ENCODE measurements around the gene LHX1.

- TF ChIP-seq, protein P1, sequence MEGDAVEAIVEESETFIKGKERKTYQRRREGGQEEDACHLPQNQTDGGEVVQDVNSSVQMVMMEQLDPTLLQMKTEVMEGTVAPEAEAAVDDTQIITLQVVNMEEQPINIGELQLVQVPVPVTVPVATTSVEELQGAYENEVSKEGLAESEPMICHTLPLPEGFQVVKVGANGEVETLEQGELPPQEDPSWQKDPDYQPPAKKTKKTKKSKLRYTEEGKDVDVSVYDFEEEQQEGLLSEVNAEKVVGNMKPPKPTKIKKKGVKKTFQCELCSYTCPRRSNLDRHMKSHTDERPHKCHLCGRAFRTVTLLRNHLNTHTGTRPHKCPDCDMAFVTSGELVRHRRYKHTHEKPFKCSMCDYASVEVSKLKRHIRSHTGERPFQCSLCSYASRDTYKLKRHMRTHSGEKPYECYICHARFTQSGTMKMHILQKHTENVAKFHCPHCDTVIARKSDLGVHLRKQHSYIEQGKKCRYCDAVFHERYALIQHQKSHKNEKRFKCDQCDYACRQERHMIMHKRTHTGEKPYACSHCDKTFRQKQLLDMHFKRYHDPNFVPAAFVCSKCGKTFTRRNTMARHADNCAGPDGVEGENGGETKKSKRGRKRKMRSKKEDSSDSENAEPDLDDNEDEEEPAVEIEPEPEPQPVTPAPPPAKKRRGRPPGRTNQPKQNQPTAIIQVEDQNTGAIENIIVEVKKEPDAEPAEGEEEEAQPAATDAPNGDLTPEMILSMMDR (conservative IDR thresholded peaks at IDR 0.05 in 1 of 2, IDR thresholded peaks at IDR 0.05 in 1 of 2; ENCODE audit: low read depth in 1 of 2, low read length in 2 of 2) = no peak
- TF ChIP-seq EZH2 (IDR thresholded peaks at IDR 0.05; ENCODE audit: low read length, missing control alignments) = no peak
Observed at GRCh38 chr17:36894177-36894576, 43.1 kb upstream of the LHX1 start.

All from fibroblast of lung (primary cell).